ENCODE data around the gene MRPS9.

The MRPS9 gene

DNA sequence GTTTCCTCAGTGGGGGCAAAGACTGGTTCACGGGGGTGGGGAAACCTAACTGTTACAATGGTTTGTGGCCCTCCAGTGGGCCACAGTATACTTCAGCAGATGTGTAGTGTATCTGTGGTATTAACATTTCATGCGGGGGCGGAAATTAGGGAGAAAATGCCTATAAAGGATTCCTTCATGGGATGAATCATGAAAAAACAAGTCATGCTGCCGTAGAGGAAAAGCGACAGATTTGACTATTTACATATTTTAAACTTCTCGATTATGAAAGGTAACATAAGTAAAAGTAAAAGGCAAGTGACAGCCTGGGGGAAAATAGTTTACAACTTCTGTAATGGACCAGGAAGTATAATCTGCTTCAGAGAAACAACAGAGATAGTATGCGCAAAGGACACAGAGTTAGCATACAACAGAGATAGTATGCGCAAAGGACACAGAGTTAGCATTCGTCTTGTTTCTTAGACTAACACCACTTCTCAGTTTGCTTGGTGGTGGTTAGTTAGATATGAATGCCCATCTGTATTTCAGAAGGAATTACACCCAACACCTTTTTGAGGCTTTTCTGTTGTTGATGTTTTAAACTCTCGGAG lies 41.1 kb downstream of the MRPS9 start:
- no peak for DNase-seq (ENCODE audit: low read depth)

DNA sequence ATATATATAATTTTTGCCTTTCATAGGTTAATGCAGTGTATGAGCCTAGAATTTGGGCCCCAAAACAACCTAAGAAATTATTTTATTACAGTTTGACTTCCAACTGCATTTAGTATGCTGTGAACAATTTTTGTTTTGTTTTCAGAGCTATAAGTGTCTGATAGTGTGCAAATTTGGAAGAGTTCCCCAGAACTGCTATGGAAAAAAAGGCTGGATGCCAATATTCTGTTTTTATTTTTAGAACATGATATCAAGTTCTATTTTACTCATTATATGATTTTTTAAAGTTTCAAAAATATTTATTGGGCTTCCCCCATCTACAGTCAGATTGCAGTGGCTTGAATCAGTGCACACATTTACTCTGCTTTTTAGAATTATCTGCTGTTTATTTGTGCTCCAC lies 42.6 kb downstream of the MRPS9 start:
- DNase-seq (ENCODE audit: low read depth) = no peak

DNA sequence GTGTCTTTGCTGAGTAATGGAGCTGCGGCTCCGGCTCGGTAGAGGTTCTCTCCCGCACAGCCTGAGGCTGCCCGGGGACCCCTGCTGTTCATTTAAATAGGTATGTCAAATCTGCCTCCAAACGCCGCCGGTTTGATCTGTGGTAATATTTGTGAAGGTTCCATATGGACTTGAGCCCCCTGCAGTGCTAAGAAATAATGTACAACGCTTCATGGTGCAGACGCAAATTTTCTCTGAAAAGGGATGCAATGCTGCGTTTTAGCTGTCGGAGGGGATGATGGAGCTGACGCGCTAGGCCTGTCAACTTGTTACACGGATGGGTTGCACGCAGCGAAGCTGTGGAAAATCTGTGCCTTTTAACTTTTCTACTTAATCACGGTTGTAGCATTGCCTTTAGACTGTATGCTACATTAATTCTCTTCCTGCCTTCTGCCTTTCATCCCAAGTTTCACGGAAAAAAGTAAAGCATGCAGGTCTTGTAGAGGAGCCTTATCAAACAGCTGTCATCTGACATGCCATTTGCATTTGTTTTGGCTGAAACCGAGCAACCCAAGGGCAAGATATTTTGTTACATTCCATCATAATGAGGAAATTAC lies 43.2 kb downstream of the MRPS9 start:
- no peak for DNase-seq (ENCODE audit: low read depth)

DNA sequence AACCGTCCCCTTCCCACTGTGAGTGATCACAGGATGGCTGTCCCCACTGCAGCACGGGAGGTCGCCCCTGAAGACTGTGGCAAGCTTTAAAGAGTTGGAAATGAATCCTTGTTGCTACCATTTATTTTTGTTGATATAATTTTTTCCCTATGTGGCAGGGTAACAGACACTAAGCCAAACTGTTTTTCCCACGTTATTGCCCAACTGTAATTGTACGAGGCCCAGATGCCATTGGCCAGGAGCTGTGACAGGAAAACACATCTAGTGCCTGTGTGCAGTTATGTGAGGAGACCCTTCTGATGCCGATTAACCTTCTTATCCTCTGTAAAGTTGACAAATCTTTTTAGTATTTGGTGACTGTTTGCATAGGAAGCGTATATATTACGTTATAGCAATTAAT lies 44.2 kb downstream of the MRPS9 start:
- no peak for DNase-seq (ENCODE audit: low read depth)

DNA sequence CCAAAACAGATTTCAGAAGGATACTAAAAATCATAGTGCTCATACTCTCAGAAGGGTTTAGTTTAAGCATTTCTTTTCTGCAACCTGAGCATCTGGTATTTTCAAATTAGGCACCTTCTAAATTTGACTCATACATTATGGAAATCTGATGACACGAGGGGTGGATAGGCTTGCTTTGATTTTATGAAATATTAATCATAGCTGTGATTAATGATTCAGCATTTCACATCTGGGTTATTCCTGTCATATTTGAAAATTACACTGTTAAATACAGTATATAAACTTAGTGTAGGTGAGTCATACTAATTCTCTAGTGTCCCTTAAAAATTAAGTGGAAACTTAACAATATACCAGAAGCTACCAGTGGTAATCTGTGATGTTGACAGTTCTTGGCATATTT lies 47.7 kb downstream of the MRPS9 start:
- DNase-seq (ENCODE audit: low read depth) = no peak

DNA sequence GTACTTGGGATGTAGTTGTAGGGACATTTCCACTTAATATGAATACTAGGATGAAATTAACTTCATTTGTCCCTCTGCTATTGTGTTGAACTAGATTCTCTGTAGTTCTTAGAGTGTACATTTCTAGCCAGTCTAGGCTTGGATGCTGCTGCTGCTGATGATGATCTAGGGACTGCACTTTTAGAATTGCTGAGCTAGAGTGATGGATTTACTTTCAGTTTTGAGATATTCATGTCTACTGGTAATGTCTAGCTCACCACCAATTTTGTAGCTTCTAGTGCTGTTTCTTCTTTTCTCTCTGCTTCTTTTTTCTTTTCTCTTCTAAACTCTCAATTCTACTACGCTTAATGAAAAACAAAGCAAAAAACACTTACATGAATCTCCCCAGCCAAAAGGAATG lies 49.4 kb downstream of the MRPS9 start:
- no peak for DNase-seq (ENCODE audit: low read depth)

DNA sequence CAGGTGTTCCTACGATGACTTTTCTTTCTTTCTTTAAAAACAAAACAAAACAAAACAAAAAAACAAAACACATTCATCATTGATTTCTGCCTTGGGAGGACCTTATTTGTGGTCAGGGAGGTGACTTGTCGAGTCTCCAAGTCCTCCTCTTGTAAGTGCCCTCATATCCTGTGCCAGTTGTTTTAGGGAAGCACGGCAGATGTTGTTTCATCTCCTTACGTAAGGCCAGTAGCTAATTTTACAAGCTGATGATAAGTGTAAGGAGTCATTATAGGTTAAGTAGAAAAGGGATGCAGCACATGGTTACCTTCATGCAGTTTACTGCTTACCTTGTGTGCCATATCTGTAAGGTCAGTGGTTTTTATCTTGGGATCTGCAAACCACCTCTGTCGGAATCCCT lies 52.2 kb downstream of the MRPS9 start:
- no peak for DNase-seq (ENCODE audit: low read depth)

DNA sequence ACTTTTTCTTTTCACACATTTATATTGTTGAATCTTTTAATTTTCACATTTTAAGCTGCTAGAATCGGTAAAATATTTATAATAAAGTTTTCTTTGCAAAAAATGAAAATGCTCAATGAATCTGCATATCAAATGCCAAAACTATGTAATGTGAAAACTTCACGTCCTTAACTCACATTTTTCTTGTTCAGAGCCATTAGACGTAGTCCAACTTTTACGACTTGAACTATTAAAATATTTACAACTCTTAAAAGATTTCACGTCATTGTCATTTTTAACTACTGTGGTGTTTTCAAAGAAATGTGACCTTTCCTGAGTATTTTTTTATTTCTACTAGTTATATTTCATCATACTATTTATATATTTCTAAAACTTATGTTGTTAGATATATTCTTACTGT lies 54.9 kb downstream of the MRPS9 start:
- DNase-seq (ENCODE audit: low read depth) = no peak

DNA sequence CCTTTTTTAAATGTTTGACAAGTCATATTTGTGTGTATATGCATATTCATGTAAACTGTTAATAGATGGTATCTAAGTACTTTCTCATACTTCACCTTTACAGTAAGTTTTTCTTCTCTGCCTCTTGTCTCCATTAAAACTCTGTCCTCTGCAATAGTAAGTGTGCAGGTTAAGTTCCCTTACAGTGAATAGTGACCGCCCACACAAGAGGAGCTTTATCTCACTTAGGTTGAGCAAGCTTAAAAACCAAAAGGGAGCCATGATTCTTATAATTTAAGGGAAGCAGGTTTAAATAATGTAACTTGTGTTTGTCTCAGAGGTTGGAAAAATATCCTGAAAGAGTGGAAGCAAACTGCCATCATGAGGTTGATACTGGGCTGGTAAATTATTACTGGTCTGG lies 61.3 kb downstream of the MRPS9 start:
- DNase-seq (ENCODE audit: low read depth) = no peak

DNA sequence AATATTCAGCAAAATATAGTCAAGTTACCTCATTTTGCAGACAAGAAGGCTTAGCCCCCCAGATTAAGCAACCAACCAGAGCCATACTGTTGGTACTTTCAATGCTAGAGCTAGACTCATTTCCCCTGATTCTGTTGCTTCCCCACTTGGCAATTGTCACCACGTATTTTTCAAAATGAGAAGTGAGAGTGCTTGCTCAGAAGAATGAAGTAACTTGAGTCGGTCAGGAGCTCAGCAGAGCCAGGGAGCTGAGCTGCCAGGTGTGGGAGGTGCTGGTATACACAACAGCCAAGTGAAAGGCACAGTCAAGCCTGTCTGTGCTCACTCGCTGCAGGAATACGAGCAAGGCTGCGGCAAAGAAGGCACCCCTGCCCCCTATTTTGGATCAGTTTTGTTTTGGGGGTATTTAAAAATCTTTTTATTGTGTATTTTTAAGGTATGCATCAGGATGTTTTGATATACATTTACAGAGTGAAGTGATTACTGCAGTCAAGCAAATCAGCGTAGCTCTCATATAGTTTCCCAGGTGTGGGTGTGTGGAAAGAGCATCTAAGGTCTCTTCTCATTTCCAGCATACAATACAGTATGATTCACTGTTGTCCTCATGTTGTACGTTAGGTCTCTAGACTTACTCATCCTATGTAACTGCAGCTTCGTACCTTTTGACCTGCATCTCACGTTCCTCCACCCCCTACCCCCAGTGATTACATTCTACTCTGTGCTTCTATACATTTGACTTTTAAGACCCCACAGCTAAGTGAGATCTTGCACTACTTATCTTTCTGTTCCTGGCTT lies 62.4 kb downstream of the MRPS9 start:
- DNase-seq (ENCODE audit: low read depth) = no peak

DNA sequence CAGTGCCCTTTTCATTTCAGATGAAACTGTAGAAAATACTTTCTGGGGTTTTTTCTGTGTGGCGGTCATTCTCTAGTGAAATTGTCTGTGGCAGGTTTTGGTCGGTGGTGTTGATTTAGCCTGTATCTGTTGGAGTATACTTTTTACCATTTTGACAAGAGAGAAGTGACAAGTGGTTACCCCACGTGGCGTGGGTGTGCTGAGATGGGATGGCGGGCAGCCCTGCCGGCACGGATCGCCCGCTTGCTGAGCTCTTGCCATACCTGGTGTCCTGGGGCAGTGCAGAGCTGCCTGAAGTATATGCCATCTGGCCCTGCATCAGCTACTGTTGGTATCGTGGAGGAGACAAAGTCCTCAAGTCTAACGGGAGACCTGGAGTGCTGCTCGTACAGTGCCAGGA lies 64.1 kb downstream of the MRPS9 start:
- DNase-seq (ENCODE audit: low read depth) = no peak

DNA sequence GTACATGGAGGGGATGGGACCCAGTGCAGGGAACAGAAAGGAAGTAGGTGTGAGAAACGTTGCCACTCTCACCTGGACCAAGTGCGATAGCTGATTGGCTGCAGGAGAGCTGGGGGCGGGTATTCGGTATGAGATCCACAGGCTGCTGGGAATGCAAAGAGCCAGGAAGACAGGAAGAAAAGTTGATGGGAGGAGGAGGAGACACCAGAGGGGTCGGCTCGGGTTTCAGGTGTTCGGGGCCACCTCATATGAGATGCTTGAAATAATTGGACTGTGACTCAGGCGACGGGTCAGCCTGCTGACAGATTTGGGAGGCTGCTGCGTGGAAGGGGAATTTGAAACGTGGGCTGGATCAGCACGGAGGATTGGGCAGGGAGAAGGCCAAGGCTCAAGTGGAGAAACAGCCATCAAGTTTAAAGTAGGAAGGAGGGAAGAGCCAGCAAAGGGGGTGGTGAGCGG lies 65.1 kb downstream of the MRPS9 start:
- no peak for DNase-seq (ENCODE audit: low read depth)

DNA sequence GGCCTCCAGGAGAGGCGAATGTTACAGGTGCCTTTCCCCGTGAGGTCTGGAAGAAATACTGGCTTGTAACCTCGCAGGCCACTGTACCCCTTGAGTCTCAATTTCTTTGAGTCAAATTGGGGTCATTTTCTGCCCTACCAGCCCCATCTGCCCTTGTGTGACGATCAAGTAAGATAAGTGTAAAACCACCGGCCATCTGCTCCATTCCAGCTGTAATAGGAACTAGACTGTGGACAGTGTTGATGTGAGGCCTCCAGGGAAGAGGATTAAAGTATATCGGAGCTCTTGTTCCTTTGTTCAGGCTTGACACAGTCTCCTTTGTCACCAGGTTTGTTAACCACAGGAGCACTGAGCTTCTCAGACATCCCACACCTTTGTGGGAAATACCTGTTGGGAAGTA lies 65.6 kb downstream of the MRPS9 start:
- DNase-seq (ENCODE audit: low read depth) = no peak

DNA sequence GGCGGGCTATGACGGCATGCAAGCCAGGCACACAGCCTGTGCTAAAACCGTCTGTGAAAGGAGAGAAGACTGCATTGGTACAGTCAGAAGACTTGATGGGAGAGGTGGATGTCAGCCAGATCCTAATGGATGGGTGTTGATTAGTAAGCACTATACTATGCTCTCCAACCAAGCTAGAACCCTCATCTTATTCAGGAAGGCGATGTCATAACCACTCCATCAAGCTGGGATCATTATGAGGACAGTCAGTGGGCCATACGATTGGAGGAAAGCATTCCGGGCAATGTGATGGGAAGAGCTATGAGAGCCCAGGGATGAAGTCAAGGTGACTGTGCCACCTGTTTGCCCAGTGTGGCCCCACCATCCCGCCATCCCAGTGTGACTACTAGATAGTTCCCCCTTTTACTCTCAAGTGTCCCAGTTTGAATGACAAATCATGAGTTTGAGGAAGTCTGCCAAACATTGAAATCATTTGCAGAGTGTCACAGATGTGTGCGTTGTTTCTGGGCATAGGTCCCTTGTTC lies 66.4 kb downstream of the MRPS9 start:
- no peak for DNase-seq (ENCODE audit: low read depth)

DNA sequence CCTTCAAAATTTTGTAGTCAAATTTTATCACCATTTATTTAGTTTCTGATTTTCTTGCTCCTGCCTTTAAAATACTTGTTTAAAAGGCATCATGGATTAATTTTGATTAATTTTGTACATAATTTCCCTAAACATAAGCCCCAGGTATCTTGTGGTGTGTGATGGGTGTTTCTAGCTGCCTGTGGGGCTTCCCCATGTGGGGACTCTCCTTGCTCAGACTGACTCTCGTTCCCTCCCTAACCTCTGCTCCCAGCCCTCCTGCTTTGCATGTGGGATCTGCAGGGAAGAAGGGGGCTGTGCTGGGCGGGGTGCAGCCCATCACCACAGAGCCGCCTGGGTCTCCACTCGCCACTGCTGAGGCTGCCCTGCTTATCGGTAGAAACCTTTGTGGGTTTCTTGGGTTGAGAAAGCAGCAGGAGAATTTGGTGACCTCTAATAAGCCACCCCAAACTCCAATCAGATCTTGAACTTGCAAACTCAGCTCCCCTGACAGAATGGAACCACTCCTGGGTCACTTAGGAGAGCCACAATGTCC lies 72.5 kb downstream of the MRPS9 start:
- DNase-seq (ENCODE audit: low read depth) = no peak

DNA sequence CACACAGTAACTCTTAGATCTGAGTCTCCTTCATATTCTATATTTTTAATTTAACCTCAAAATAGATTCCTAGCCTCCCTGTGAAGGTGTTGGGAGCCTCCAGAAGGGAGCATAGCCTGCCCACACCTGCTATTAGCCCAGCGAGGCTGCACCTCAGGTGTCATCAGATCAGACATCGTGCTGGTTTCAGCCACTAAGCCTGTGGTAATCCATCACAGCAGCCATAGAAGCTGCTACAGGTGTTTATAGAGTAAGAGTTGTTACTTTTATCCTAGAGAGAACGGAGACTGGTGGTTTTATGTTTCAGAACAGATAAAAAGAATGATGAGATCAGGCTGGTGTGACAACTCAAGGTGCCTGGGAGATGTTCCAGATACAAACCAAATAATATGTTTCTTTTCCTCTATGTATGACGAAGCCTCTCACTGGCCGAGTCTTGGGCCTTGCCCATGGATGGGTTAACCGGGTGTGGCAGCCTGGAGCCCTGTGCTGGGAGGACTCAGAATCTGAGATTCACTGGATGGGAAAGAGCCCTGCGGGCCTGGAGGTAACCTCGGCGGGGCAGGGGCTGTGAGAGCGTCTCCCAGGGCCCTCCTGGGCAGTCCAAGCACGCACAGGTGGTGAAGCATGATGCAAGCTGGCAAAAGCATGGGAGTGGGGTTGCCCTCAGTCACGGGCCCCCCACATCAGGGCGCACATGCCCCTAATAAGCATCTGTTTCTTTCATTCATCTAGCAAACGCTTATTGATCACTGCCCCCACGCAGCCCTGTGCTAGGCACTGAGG lies 73.7 kb downstream of the MRPS9 start:
- DNase-seq (ENCODE audit: low read depth) = no peak

DNA sequence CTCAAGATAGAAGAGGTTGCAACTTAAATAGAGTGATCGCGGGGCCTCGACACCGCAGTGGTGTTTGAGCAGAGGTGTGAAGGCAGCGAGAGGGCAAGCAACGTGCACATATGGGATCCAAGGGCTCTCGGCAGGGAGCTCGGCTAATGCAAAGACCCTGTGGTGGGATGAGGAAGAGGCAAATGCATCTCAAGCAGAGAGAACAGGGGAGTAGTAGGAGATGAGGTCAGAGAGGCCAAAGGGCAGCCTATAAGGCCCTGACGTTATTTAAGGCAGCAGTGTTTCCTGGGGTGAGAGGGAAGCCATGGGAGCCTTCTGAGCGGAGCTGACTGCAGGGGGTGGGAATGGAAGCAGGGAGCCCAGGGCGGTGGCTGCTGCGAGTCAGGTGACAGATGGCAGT lies 74.5 kb downstream of the MRPS9 start:
- no peak for DNase-seq (ENCODE audit: low read depth)

DNA sequence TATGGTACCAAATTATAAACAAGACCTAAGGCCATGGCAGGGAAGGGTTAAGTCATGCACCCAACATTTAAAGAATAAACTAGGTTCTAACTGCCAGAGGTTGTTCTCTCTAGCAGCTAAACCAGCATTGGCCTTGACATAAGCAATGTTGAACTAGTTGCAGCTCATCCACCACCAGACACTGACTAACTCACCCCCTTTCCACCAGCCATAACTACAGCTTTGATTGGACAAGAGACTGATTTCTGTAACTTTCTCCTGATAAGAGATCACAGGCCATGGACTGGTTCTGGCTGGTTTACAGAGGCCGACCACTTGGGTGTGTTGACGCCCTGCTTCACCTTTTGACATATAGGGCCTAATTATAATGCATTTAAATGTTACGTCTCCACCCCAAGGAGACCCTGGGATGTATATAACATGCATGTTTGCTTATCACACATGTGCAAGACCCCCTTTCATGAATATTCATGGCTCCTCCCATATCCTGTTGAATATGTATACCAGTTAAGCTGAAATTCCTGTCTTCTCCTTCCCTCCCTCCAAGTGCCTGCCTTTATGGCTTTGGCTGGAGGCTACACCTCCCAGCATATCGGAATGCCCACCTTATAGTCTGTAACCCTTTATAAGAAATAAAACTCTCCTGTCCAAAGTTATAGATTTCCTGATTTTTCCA lies 75.9 kb downstream of the MRPS9 start:
- DNase-seq (ENCODE audit: low read depth) = no peak

DNA sequence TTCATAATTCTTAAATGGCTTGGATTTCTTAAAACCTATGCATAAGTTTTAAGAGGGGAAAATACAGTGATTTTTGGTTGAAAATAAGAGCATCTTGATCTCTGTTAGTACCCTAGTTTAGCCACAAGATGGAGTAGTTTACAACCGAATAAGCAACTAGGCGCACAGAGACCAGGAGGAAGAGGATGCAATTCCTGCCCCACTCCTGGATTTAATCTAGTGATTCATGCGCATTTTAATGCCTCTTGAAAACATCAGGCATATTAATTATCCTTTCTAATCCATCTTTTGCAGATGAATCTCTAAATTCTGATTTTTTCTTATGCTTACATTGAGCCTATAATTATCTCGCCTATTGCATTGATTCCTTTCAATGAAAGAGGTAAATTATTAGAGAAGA lies 76.7 kb downstream of the MRPS9 start:
- DNase-seq (ENCODE audit: low read depth) = no peak

DNA sequence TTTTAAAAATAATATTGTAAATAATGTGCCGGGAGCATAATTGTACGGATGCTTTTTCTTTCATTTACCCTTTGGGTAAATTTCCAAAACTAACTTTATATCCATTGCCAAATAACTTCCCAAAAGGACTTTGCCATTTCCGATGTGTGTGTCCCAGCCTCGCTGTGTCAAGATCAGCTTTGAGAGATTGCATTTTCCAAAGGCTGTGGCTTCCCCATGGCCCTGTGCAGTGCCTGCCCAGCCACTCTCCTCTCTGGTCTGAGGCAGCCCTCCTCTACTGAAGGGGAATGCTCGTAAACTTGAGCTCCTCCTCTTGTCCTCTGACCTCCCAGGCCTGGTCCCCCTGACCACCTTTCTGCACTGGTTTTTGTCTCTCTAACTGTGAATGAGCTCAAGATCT lies 78.5 kb downstream of the MRPS9 start:
- no peak for DNase-seq (ENCODE audit: low read depth)

DNA sequence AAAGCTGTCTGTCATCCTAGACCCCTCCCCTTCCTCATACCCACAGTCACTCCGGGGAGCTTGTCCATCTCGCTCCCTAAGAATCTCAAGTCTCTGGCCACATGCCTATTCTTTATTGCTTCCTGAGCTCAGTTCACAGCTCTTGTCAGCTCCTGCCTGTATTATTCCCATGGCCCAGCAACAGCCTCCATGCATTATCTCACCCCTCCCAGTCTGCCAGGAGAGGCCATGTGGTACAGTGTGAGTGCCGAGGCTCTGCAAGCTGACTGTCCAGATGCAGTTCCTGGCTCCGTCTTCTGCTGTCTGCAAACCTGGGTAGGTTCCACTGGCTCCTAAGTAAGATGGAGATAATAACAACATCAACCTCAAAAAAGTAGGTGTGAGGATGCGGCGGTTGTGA lies 79.7 kb downstream of the MRPS9 start:
- DNase-seq (ENCODE audit: low read depth) = no peak

DNA sequence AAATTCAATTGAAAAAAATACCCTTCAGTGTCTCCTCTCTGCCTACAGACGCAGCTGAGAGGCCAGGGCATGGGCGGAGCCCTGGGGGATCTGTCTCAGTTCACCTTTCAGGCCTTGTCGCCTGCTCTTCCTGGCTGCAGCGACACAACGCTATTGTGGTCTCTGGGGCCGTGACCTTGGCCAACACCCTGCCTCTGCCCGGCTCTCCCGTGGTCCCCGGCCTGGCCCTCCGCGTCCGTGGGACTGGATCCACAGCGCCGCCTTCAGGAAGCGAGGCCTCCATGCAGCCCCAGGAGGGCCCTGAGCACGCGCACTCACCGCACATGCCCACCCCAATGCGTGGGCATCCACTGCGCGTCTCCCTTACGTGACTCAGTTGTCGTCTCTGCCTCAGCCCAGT lies 81.1 kb downstream of the MRPS9 start:
- no peak for DNase-seq (ENCODE audit: low read depth)

Measured in stimulated activated CD4-positive, alpha-beta T cell treated with anti-CD3 and anti-CD28 coated beads, Interleukin-2, amount 100 ng/mL, for 4 hours (primary cell).